Measurements from ENCODE around the gene CHMP3. TPM values are rescaled to one million over a fixed set of nuclear protein-coding genes. Genes with fewer than 3 reads are reported as not detected.
"Not testable (repeated sequence)": the region's sequence is repeated elsewhere in the genome, so short reads cannot be mapped to it uniquely, and the experiment has no call there.

CHMP3 gene
- total and polyA plus RNA-seq, 2 experiments from 2014 or later: 57.0 to 74.4 TPM

GRCh38 chr2:86545296-86545924, 17.8 kb downstream of the CHMP3 start:
- not testable (repeated sequence) for DNase-seq (ENCODE audit: low spot score); H3K4me2 ChIP-seq; H3K27ac ChIP-seq; H2AFZ ChIP-seq; H3K4me3 ChIP-seq; H3K9me2 ChIP-seq (replicated peaks; ENCODE audit: insufficient read depth); H3K27me3 ChIP-seq; H4K20me1 ChIP-seq (ENCODE audit: insufficient read depth, poor library complexity, severe bottlenecking); H3K36me3 ChIP-seq (replicated peaks; ENCODE audit: insufficient read depth, low read depth); H3K9me3 ChIP-seq (ENCODE audit: low read depth); H3K79me2 ChIP-seq; H3K4me1 ChIP-seq (ENCODE audit: insufficient read depth)
- WGBS (ENCODE audit: low lambda C conversion rate, missing lambda C conversion rate): 100% methylated on average over 7 of the region's 49 CpGs

- H3K36me3 ChIP-seq (replicated peaks; ENCODE audit: insufficient read depth, low read depth); H3K9me2 ChIP-seq (replicated peaks; ENCODE audit: insufficient read depth); H3K4me2 ChIP-seq; H3K4me3 ChIP-seq; H2AFZ ChIP-seq; H3K79me2 ChIP-seq; H4K20me1 ChIP-seq (ENCODE audit: insufficient read depth, poor library complexity, severe bottlenecking); H3K4me1 ChIP-seq (ENCODE audit: insufficient read depth); H3K27me3 ChIP-seq; DNase-seq (ENCODE audit: low spot score); H3K9me3 ChIP-seq (ENCODE audit: low read depth); H3K27ac ChIP-seq: not testable (repeated sequence)
- WGBS (ENCODE audit: low lambda C conversion rate, missing lambda C conversion rate): 91% methylated on average over 16 of the region's 32 CpGs
These were observed 18.8 kb downstream of the CHMP3 start for GRCh38 chr2:86544278-86545099.

GRCh38 chr2:86543793-86544192, 19.4 kb downstream of the CHMP3 start:
- no peaks in the 10 kb centered on the region for H4K20me1 ChIP-seq (ENCODE audit: insufficient read depth, poor library complexity, severe bottlenecking)
- no peaks in the 10 kb centered on the region for H3K9me2 ChIP-seq (replicated peaks; ENCODE audit: insufficient read depth)
- H3K36me3 ChIP-seq (replicated peaks; ENCODE audit: insufficient read depth, low read depth): no peaks in the 10 kb centered on the region
- H3K9me3 ChIP-seq (ENCODE audit: low read depth): no peaks in the 10 kb centered on the region
- no peak overlapping the region for H3K27ac ChIP-seq
- peaks cover 7% of the 10 kb centered on the region for H3K79me2 ChIP-seq
- H3K4me3 ChIP-seq: no peak overlapping the region
- H3K27me3 ChIP-seq: no peaks in the 10 kb centered on the region
- no peak overlapping the region for H3K4me2 ChIP-seq
- no peak overlapping the region for H2AFZ ChIP-seq
- TF ChIP-seq EZH2 (IDR thresholded peaks at IDR 0.05; ENCODE audit: borderline replicate concordance) (no peak), EZH2phosphoT487 (IDR thresholded peaks at IDR 0.05; ENCODE audit: low read depth, severe bottlenecking, unreplicated experiment) (no peak), CTCF (IDR thresholded peaks at IDR 0.05; ENCODE audit: poor library complexity) (no peak)
- no peak for DNase-seq (ENCODE audit: low spot score)
- no peaks in the 10 kb centered on the region for H3K4me1 ChIP-seq (ENCODE audit: insufficient read depth)
- WGBS (ENCODE audit: low lambda C conversion rate, missing lambda C conversion rate): 92% methylated on average over 2 of the region's 2 CpGs

DNA sequence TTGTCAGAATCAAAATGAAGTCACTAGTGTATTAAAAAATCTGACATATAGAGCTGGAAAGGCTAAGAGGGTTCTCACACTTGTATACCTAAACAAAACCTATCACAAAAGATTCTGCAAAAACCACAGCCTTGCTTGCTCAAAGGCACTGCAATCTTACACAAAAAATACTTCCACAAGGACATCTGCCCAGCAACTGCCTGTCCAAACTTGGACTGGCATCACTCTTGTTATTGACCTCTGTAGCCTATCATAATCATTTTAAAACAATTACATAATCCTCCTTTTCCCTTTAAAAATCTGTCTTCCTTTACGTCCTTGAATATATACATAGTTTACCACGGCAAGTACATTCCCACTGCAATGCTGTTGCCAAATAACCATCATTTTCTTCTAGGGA, 19.9 kb downstream of the CHMP3 start:
- 91% methylated on average over 2 of the region's 2 CpGs for WGBS (ENCODE audit: low lambda C conversion rate, missing lambda C conversion rate)
- H3K79me2 ChIP-seq: peaks cover 2% of the 10 kb centered on the region

More for the DNA sequence above, 19.9 kb downstream of the CHMP3 start:
- TF ChIP-seq EZH2phosphoT487 (IDR thresholded peaks at IDR 0.05; ENCODE audit: low read depth, severe bottlenecking, unreplicated experiment): no peak
- no peak for TF ChIP-seq EZH2 (IDR thresholded peaks at IDR 0.05; ENCODE audit: borderline replicate concordance)
- TF ChIP-seq CTCF (IDR thresholded peaks at IDR 0.05; ENCODE audit: poor library complexity): no peak
- H3K27ac ChIP-seq: no peak overlapping the region
- H3K27me3 ChIP-seq: no peaks in the 10 kb centered on the region
- no peak overlapping the region for H3K4me3 ChIP-seq
- H2AFZ ChIP-seq: no peak overlapping the region
- H4K20me1 ChIP-seq (ENCODE audit: insufficient read depth, poor library complexity, severe bottlenecking): no peaks in the 10 kb centered on the region
- no peaks in the 10 kb centered on the region for H3K9me2 ChIP-seq (replicated peaks; ENCODE audit: insufficient read depth)
- H3K4me1 ChIP-seq (ENCODE audit: insufficient read depth): no peaks in the 10 kb centered on the region
- no peaks in the 10 kb centered on the region for H3K9me3 ChIP-seq (ENCODE audit: low read depth)
- H3K36me3 ChIP-seq (replicated peaks; ENCODE audit: insufficient read depth, low read depth): no peaks in the 10 kb centered on the region
- no peak for DNase-seq (ENCODE audit: low spot score)
- H3K4me2 ChIP-seq: no peak overlapping the region

Measured in hepatocyte (in vitro differentiated cells).